Gastrocnemius medialis (tissue), 4 donors: ENCODE data around the gene SLC9A7. TPM values are rescaled to one million over a fixed set of nuclear protein-coding genes. Genes with fewer than 3 reads are reported as not detected.

Experiments used
- ATAC-seq, 2 donors: fragments of 150-250 bp; one replicate each; pipeline ENCODE4 v1.9.1; 2016
- DNase-seq, 2 donors: peaks; one replicate each; pipeline ENCODE4 v3.0.0-alpha.2; 2019
- H3K27ac ChIP-seq, 4 donors: fragments of 200-600 bp; sonication (generic); 1 replicate in 1 of 4; 2 replicates in 3 of 4; pipeline ENCODE4 v1.5.1; 2016 to 2018; ENCODE audit warnings: mild to moderate bottlenecking in 2 of 4, moderate library complexity in 1 of 4
- H3K27me3 ChIP-seq, 3 donors: fragments of 200-600 bp; sonication (generic) in 2 of 3; 1 replicate in 1 of 3; 2 replicates in 2 of 3; pipeline versions ENCODE4 v1.5.1 to v1.6.0; 2016 to 2019; ENCODE audit warnings: mild to moderate bottlenecking in 1 of 3, moderate library complexity in 1 of 3
- H3K36me3 ChIP-seq, 2 donors: fragments of 200-600 bp; sonication (generic) in 1 of 2; one replicate each; pipeline ENCODE4 v1.5.1; 2017 to 2018
- H3K4me1 ChIP-seq, 2 donors: fragments of 200-600 bp; sonication (generic) in 1 of 2; one replicate each; pipeline ENCODE4 v1.5.1; 2016 to 2017; ENCODE audit warnings: mild to moderate bottlenecking in 2 of 2
- H3K4me3 ChIP-seq, 4 donors: fragments of 200-600 bp; sonication (generic) in 3 of 4; 1 replicate in 1 of 4; 2 replicates in 3 of 4; pipeline ENCODE4 v1.5.1; 2016 to 2019; ENCODE audit warnings: mild to moderate bottlenecking in 2 of 4
- H3K9me3 ChIP-seq, 3 donors: fragments of 200-600 bp; sonication (generic) in 2 of 3; 1 replicate in 1 of 3; 2 replicates in 2 of 3; pipeline ENCODE4 v1.5.1; 2016 to 2019
- POLR2A ChIP-seq, 2 donors: fragments of 450-650 bp; IDR thresholded peaks; one replicate each; pipeline ENCODE4 v1.6.1; 2017; ENCODE audit warnings: antibody characterized with exemption in 2 of 2, mild to moderate bottlenecking in 2 of 2, moderate library complexity in 2 of 2
- in situ Hi-C, 4 donors: fragments of 200-750 bp; cut with MboI; loops; one replicate each; pipeline versions ENCODE4 v1.15.0 to v1.8.0; 2017; ENCODE audit warnings: low sequenced_read_pairs in 4 of 4
- intact Hi-C: fragments of 100-400 bp; cut with DNase I; formaldehyde crosslinking; loops from one replicate; pipeline ENCODE4 v1.15.1; 2023; ENCODE audit warnings: low total_unique reads
- total RNA-seq, 4 donors: library from RNA; depleted of rRNA; stranded (reverse); fragments of >200 nt; gene quantifications; one replicate each; pipeline versions ENCODE4 v1.1.0 to v1.2.3, GENCODE V29; 2016
- TF ChIP-seq, protein P1 (sequence below), 5 experiments: fragments of 450-650 bp in 3 of 5; fragments of 200-600 bp in 2 of 5; sonication (generic) in 2 of 5; IDR thresholded peaks in 4 of 5; conservative IDR thresholded peaks in 1 of 5; 1 replicate in 4 of 5; 2 replicates in 1 of 5; pipeline ENCODE4 v1.5.1; 2016 to 2019; ENCODE audit warnings: antibody characterized with exemption in 5 of 5, mild to moderate bottlenecking in 3 of 5, moderate library complexity in 3 of 5

SLC9A7 gene
- total RNA-seq, 4 donors from 2014 or later, result 13.3 to 27.4 (median 20.0) TPM

DNA sequence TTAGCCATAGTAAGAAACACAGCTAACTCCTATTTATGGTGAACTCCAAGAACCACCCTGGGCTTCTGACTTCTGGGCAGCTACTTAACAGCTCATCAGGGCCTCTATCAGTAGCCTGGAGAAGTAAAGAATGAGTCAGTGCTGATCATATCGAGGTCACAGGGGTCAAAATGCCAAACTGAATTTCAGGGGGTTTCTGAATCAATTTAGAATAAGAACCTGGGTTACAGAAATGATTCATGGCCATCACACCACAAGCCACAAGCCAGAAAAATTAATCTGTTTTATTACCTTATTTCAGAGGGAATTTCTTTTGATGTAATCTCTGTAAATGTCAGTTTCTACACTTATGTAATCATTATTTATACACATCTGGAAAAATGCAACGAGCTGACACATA, 121.0 kb downstream of the SLC9A7 start:
- no peaks in the 10 kb centered on the region for H3K9me3 ChIP-seq
- TF ChIP-seq, protein P1, sequence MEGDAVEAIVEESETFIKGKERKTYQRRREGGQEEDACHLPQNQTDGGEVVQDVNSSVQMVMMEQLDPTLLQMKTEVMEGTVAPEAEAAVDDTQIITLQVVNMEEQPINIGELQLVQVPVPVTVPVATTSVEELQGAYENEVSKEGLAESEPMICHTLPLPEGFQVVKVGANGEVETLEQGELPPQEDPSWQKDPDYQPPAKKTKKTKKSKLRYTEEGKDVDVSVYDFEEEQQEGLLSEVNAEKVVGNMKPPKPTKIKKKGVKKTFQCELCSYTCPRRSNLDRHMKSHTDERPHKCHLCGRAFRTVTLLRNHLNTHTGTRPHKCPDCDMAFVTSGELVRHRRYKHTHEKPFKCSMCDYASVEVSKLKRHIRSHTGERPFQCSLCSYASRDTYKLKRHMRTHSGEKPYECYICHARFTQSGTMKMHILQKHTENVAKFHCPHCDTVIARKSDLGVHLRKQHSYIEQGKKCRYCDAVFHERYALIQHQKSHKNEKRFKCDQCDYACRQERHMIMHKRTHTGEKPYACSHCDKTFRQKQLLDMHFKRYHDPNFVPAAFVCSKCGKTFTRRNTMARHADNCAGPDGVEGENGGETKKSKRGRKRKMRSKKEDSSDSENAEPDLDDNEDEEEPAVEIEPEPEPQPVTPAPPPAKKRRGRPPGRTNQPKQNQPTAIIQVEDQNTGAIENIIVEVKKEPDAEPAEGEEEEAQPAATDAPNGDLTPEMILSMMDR (IDR thresholded peaks at IDR 0.05 in 4 of 5, conservative IDR thresholded peaks at IDR 0.05 in 1 of 5), result no peak
- TF ChIP-seq POLR2A (IDR thresholded peaks at IDR 0.05), result no peak
- intact Hi-C loops, result no loop called here
- H3K36me3 ChIP-seq, result no peaks in the 10 kb centered on the region
- DNase-seq (no peak), ATAC-seq (no peak)
- H3K4me1 ChIP-seq, result peaks cover 0 to 4% of the 10 kb centered on the region in 2 donors
- no peak overlapping the region for H3K27ac ChIP-seq
- peaks cover 0 to 5% (median 0%) of the 10 kb centered on the region in 3 donors for H3K27me3 ChIP-seq
- in situ Hi-C loops, result no loop called here
- H3K4me3 ChIP-seq, result no peak overlapping the region

DNA sequence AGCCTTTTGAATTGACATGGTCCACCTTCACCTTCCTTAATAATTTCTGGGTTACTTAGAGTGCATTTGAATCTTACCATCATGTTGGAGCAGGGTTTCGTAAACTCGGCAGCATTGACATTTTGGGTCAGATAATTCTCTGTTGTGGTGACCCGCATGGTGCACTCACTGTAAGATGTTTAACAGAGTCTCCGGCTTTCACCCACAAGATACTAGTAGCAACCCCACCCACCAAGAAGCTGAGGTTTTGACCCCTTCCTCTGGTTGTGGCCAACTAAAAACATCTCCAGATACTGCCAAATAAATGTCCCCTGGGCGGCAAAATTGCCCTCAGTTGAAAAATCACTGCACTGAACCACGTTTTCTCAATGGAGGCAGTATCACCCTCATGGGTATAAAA, 122.7 kb downstream of the SLC9A7 start:
- DNase-seq (no peak), ATAC-seq (no peak)
- no peak overlapping the region for H3K4me3 ChIP-seq
- H3K4me1 ChIP-seq, result peaks cover 0 to 4% of the 10 kb centered on the region in 2 donors
- TF ChIP-seq, protein P1 (IDR thresholded peaks at IDR 0.05 in 4 of 5, conservative IDR thresholded peaks at IDR 0.05 in 1 of 5), result no peak
- no peak for TF ChIP-seq POLR2A (IDR thresholded peaks at IDR 0.05)
- peaks cover 0 to 5% (median 0%) of the 10 kb centered on the region in 3 donors for H3K27me3 ChIP-seq
- H3K9me3 ChIP-seq, result no peaks in the 10 kb centered on the region
- H3K36me3 ChIP-seq, result no peaks in the 10 kb centered on the region
- in situ Hi-C loops, result no loop called here
- intact Hi-C loops, result no loop called here
- H3K27ac ChIP-seq, result peak overlapping the region in 1 of 4 donors; percentile 33

DNA sequence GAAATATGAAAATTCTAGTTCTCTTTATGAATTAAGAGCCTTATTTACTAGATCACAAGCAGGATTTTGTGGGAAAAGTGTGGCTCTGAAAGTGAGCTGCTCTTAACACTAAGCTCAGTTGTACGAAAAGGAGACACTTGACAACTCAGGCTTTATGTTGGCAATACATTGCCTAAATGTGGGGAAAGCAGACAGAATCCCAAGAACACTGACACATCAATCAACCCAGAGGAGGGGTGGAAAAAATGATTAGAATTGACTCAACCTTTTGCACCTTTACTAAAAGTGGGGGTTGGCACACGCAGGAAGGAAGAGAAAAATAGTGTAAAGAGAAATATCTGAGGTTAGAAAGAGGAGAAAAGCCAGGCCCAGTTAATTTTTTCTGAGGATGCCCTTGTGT, 123.7 kb downstream of the SLC9A7 start:
- ATAC-seq (no peak), DNase-seq (no peak)
- TF ChIP-seq POLR2A (IDR thresholded peaks at IDR 0.05), result no peak
- H3K4me3 ChIP-seq, result no peak overlapping the region
- no peaks in the 10 kb centered on the region for H3K9me3 ChIP-seq
- in situ Hi-C loops, result no loop called here
- no peaks in the 10 kb centered on the region for H3K36me3 ChIP-seq
- intact Hi-C loops, result no loop called here
- H3K27ac ChIP-seq, result no peak overlapping the region
- peaks cover 0 to 5% (median 0%) of the 10 kb centered on the region in 3 donors for H3K27me3 ChIP-seq
- H3K4me1 ChIP-seq, result peaks cover 0 to 6% of the 10 kb centered on the region in 2 donors

DNA sequence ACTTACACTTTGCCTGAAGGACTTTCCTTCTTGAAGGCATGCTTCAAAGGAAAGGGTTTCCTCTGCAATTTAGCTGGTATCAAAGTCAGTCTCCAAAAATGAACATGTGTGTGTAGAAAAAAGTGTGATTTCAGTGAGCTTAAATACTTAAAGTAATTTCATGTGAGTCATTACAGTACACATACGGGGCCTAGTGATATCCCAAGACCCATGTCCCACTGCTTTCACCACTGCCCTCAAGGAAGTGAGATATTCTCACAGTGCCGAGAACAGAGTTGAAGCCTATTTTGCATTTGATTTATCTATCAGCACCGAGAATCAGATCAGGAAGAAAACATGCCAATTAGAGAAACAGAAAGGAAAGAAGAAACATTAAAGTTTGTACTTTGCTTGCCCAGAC, 124.3 kb downstream of the SLC9A7 start:
- H3K4me1 ChIP-seq, result peaks cover 0 to 9% of the 10 kb centered on the region in 2 donors
- peaks cover 0 to 5% (median 0%) of the 10 kb centered on the region in 3 donors for H3K27me3 ChIP-seq
- ATAC-seq (no peak), DNase-seq (no peak)
- no peaks in the 10 kb centered on the region for H3K36me3 ChIP-seq
- H3K27ac ChIP-seq, result peak overlapping the region in 1 of 4 donors; percentile 28
- no peak for TF ChIP-seq POLR2A (IDR thresholded peaks at IDR 0.05)
- TF ChIP-seq, protein P1 (IDR thresholded peaks at IDR 0.05 in 4 of 5, conservative IDR thresholded peaks at IDR 0.05 in 1 of 5), result no peak
- H3K4me3 ChIP-seq, result no peak overlapping the region
- no peaks in the 10 kb centered on the region for H3K9me3 ChIP-seq
- intact Hi-C loops, result no loop called here
- in situ Hi-C loops, result no loop called here

DNA sequence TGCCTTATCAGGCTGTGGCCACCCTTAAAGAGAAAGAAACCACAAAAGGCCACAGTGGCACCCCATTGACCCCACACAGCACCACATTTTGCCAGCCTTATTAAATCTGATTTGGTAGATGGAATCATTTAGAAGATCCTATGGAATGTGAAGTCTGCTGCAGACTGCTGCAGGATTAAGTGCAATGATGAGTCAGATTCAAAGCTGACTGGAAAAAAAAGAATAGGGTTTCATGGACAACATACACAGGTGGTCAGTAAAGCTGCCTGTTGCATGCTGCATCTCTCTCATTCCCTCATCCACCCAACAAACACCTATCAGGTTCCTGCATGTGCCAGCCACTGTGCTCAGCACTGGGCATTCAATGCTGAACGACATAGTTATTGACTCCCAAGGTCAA, 128.8 kb downstream of the SLC9A7 start:
- DNase-seq (no peak), ATAC-seq (no peak)
- in situ Hi-C loops, result no loop called here
- H3K27ac ChIP-seq, result peak overlapping the region in 3 of 4 donors; percentile 23 to 62 (median 59)
- H3K4me3 ChIP-seq, result no peak overlapping the region
- TF ChIP-seq, protein P1 (IDR thresholded peaks at IDR 0.05 in 4 of 5, conservative IDR thresholded peaks at IDR 0.05 in 1 of 5), result no peak
- no peak for TF ChIP-seq POLR2A (IDR thresholded peaks at IDR 0.05)
- no peaks in the 10 kb centered on the region for H3K27me3 ChIP-seq
- H3K4me1 ChIP-seq, result peaks cover 0 to 22% of the 10 kb centered on the region in 2 donors
- H3K36me3 ChIP-seq, result no peaks in the 10 kb centered on the region
- H3K9me3 ChIP-seq, result no peaks in the 10 kb centered on the region
- intact Hi-C loops, result no loop called here
